Mucosa of rectum (tissue), 2 donors: Measurements from ENCODE around the gene BRD2.

ENCODE experiments used
- H3K27ac ChIP-seq, 2 donors: one replicate each; pipeline ENCODE4 v1.7.0; 2013; ENCODE audit warnings: inconsistent platforms in 2 of 2, low read depth in 2 of 2, low read length in 2 of 2
- H3K27me3 ChIP-seq, 2 donors: one replicate each; pipeline ENCODE4 v1.7.0; 2013; ENCODE audit warnings: low read length in 2 of 2; ENCODE audit not compliant: control insufficient read depth in 2 of 2, insufficient read depth in 2 of 2
- H3K36me3 ChIP-seq, 2 donors: one replicate each; pipeline ENCODE4 v1.7.0; 2013; ENCODE audit warnings: low read length in 2 of 2; ENCODE audit not compliant: control insufficient read depth in 2 of 2, insufficient read depth in 2 of 2
- H3K4me1 ChIP-seq, 2 donors: one replicate each; pipeline ENCODE4 v1.7.0; 2013; ENCODE audit warnings: low read length in 2 of 2, mild to moderate bottlenecking in 1 of 2; ENCODE audit not compliant: control insufficient read depth in 2 of 2, insufficient read depth in 2 of 2
- H3K4me3 ChIP-seq, 2 donors: one replicate each; pipeline ENCODE4 v1.7.0; 2013; ENCODE audit warnings: low read length in 2 of 2
- H3K9ac ChIP-seq, 2 donors: one replicate each; pipeline ENCODE4 v1.7.0; 2013; ENCODE audit warnings: low read length in 2 of 2, low read depth in 1 of 2, mild to moderate bottlenecking in 1 of 2
- H3K9me3 ChIP-seq, 2 donors: one replicate each; pipeline ENCODE4 v1.7.0; 2013; ENCODE audit warnings: low read length in 2 of 2; ENCODE audit not compliant: control insufficient read depth in 2 of 2
- donor health status: healthy.
- donor health status: Normal muscosa, but diverticular disease.

The BRD2 gene

GRCh38 chr6:33028220-33028849 is 59.9 kb downstream of the BRD2 start:
- no peaks in the 10 kb centered on the region for H3K9me3 ChIP-seq
- H3K4me1 ChIP-seq: no peaks in the 10 kb centered on the region
- no peak overlapping the region for H3K4me3 ChIP-seq
- no peak overlapping the region for H3K9ac ChIP-seq
- no peaks in the 10 kb centered on the region for H3K36me3 ChIP-seq
- peak overlapping the region; percentile 38 to 81 for H3K27ac ChIP-seq
- peaks cover 0 to 10% of the 10 kb centered on the region in 2 donors for H3K27me3 ChIP-seq

GRCh38 chr6:33029328-33030184 is 61.2 kb downstream of the BRD2 start:
- Histone ChIP-seq H3K9me3 (no peaks in the 10 kb centered on the region), H3K4me1 (no peaks in the 10 kb centered on the region), H3K27ac (peak overlapping the region; percentile 70 to 81), H3K9ac (peak overlapping the region in 1 of 2 donors; percentile 29), H3K27me3 (peaks cover 0 to 10% of the 10 kb centered on the region in 2 donors), H3K36me3 (no peaks in the 10 kb centered on the region), H3K4me3 (no peak overlapping the region)

GRCh38 chr6:33030245-33030644 is 61.9 kb downstream of the BRD2 start:
- H3K27ac ChIP-seq: peak overlapping the region; percentile 70 to 81
- H3K4me1 ChIP-seq: no peaks in the 10 kb centered on the region
- no peaks in the 10 kb centered on the region for H3K36me3 ChIP-seq
- peaks cover 0 to 10% of the 10 kb centered on the region in 2 donors for H3K27me3 ChIP-seq
- H3K9me3 ChIP-seq: no peaks in the 10 kb centered on the region
- H3K9ac ChIP-seq: no peak overlapping the region
- H3K4me3 ChIP-seq: no peak overlapping the region
